ENCODE data around the gene EOLA2.
"Not testable (repeated sequence)": the region's sequence is repeated elsewhere in the genome, so short reads cannot be mapped to it uniquely, and the experiment has no call there.

EOLA2 gene

DNA sequence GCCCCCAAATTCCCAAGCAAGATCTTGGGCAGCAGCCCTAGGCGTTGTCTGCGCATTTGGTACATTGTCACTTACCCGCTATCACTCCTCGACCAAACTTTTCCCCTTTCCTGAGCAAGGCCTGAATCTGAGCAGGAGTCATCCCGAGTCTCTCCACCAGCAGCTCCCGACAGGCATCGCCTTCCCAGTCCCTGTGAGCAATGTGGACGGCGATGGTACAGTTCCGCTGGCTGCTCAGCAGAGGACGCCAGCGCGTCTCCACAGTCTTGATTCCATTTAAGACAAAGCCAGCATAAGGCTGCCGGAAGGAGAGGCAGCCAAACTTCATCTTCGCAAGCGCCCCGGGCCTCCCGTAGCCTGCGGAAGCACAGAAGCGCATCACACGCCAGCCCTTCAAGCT, 4.7 kb downstream of the EOLA2 start:
- WGBS: 90% methylated on average over 7 of the region's 21 CpGs
- not testable (repeated sequence) for H2BK5ac ChIP-seq (ENCODE audit: low read depth, low read length, poor library complexity, severe bottlenecking); H3K79me1 ChIP-seq (replicated peaks; ENCODE audit: low read length, poor library complexity, severe bottlenecking); H2BK15ac ChIP-seq (ENCODE audit: low read depth, poor library complexity, severe bottlenecking); H3K4ac ChIP-seq (ENCODE audit: low read depth in 1 of 2, low read length in 2 of 2); H2AK5ac ChIP-seq (ENCODE audit: low read length, severe bottlenecking); H3K9ac ChIP-seq (ENCODE audit: low read length); H3K27me3 ChIP-seq (ENCODE audit: control insufficient read depth in 1 of 2, insufficient read depth in 1 of 2, low read length in 2 of 2); H3K4me2 ChIP-seq (ENCODE audit: low read length, poor library complexity, severe bottlenecking); H3K4me3 ChIP-seq (ENCODE audit: insufficient read depth in 1 of 2, low read depth in 1 of 2, low read length in 2 of 2); H3K27ac ChIP-seq (ENCODE audit: low read length, poor library complexity, severe bottlenecking); H3K18ac ChIP-seq (ENCODE audit: low read depth in 1 of 2, low read length in 2 of 2); H2BK12ac ChIP-seq (ENCODE audit: low read length in 2 of 2); H4K8ac ChIP-seq (ENCODE audit: low read length); H3K23ac ChIP-seq (ENCODE audit: low read length in 2 of 2); DNase-seq; H3K4me1 ChIP-seq (ENCODE audit: control insufficient read depth, insufficient read depth, low read depth, low read length); H3K14ac ChIP-seq (ENCODE audit: low read length in 2 of 2); H2BK120ac ChIP-seq (ENCODE audit: low read depth, low read length); H4K91ac ChIP-seq (ENCODE audit: low read length); H2AFZ ChIP-seq (ENCODE audit: low read depth, low read length); H3K9me3 ChIP-seq (ENCODE audit: control insufficient read depth, low read length)
- peaks cover 0 to 14% of the 10 kb centered on the region in 2 experiments for H3K36me3 ChIP-seq (ENCODE audit: control insufficient read depth in 1 of 2, insufficient read depth in 2 of 2, low read depth in 1 of 2, low read length in 2 of 2)

DNA sequence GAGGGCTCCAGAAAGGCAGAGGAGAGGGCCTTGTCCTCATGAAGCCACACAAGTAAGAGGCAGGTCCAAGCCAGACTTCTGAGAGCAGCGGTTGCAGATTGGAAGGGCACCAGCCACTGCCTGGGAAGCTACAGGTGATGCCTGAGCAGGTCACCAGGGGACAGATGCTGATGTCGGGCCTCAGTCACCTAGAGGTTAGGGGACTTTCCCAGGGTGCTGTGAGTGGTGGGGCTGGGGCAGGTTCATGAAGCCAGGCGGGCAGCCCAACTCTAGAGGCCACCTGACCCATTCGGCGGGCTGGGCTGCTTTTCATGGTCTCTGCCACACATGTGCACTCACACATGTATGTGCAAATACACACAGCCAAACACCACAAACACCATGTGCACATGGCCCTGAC, 5.3 kb downstream of the EOLA2 start:
- H2BK120ac ChIP-seq (ENCODE audit: low read depth, low read length); H3K4ac ChIP-seq (ENCODE audit: low read depth in 1 of 2, low read length in 2 of 2); H3K4me1 ChIP-seq (ENCODE audit: control insufficient read depth, insufficient read depth, low read depth, low read length); H2BK12ac ChIP-seq (ENCODE audit: low read length in 2 of 2); H2AK5ac ChIP-seq (ENCODE audit: low read length, severe bottlenecking); H3K27ac ChIP-seq (ENCODE audit: low read length, poor library complexity, severe bottlenecking); H3K9me3 ChIP-seq (ENCODE audit: control insufficient read depth, low read length); H3K27me3 ChIP-seq (ENCODE audit: control insufficient read depth in 1 of 2, insufficient read depth in 1 of 2, low read length in 2 of 2); H3K14ac ChIP-seq (ENCODE audit: low read length in 2 of 2); H4K8ac ChIP-seq (ENCODE audit: low read length); H3K23ac ChIP-seq (ENCODE audit: low read length in 2 of 2); H3K9ac ChIP-seq (ENCODE audit: low read length); H4K91ac ChIP-seq (ENCODE audit: low read length); H3K18ac ChIP-seq (ENCODE audit: low read depth in 1 of 2, low read length in 2 of 2); H3K4me3 ChIP-seq (ENCODE audit: insufficient read depth in 1 of 2, low read depth in 1 of 2, low read length in 2 of 2); H3K4me2 ChIP-seq (ENCODE audit: low read length, poor library complexity, severe bottlenecking); H3K79me1 ChIP-seq (replicated peaks; ENCODE audit: low read length, poor library complexity, severe bottlenecking); H2BK5ac ChIP-seq (ENCODE audit: low read depth, low read length, poor library complexity, severe bottlenecking); H2AFZ ChIP-seq (ENCODE audit: low read depth, low read length); H2BK15ac ChIP-seq (ENCODE audit: low read depth, poor library complexity, severe bottlenecking); DNase-seq: not testable (repeated sequence)
- no CpG with 5 or more reads among the region's 5 CpGs for WGBS
- H3K36me3 ChIP-seq (ENCODE audit: control insufficient read depth in 1 of 2, insufficient read depth in 2 of 2, low read depth in 1 of 2, low read length in 2 of 2): peaks cover 0 to 14% of the 10 kb centered on the region in 2 experiments

DNA sequence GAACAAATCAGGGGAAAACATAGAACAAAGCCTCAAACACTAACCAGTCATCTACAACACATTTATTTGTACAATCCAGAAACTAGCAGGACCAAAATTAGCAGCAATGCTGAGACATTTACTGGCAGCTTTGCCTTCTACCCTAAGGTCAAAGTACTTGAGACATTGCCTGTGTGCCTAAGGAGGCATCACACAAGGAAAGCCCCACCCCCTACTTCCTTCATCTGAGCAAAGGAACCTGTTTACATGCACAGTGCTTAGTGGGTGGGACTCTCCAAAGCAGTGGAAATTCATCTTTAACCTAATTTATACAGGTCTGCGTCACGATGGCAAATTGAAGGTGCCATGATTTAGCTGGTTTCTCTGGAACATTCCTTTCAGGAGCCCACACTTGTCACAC, 6.1 kb downstream of the EOLA2 start:
- not testable (repeated sequence) for H3K27me3 ChIP-seq (ENCODE audit: control insufficient read depth in 1 of 2, insufficient read depth in 1 of 2, low read length in 2 of 2); H3K18ac ChIP-seq (ENCODE audit: low read depth in 1 of 2, low read length in 2 of 2); H2BK120ac ChIP-seq (ENCODE audit: low read depth, low read length); H3K23ac ChIP-seq (ENCODE audit: low read length in 2 of 2); DNase-seq; H3K9me3 ChIP-seq (ENCODE audit: control insufficient read depth, low read length); H3K4ac ChIP-seq (ENCODE audit: low read depth in 1 of 2, low read length in 2 of 2); H4K8ac ChIP-seq (ENCODE audit: low read length); H3K4me1 ChIP-seq (ENCODE audit: control insufficient read depth, insufficient read depth, low read depth, low read length); H2BK15ac ChIP-seq (ENCODE audit: low read depth, poor library complexity, severe bottlenecking); H3K79me1 ChIP-seq (replicated peaks; ENCODE audit: low read length, poor library complexity, severe bottlenecking); H3K27ac ChIP-seq (ENCODE audit: low read length, poor library complexity, severe bottlenecking); H3K14ac ChIP-seq (ENCODE audit: low read length in 2 of 2); H2AK5ac ChIP-seq (ENCODE audit: low read length, severe bottlenecking); H3K4me2 ChIP-seq (ENCODE audit: low read length, poor library complexity, severe bottlenecking); H4K91ac ChIP-seq (ENCODE audit: low read length); H3K9ac ChIP-seq (ENCODE audit: low read length); H3K4me3 ChIP-seq (ENCODE audit: insufficient read depth in 1 of 2, low read depth in 1 of 2, low read length in 2 of 2); H2BK12ac ChIP-seq (ENCODE audit: low read length in 2 of 2); H2BK5ac ChIP-seq (ENCODE audit: low read depth, low read length, poor library complexity, severe bottlenecking); H2AFZ ChIP-seq (ENCODE audit: low read depth, low read length)
- no CpG with 5 or more reads among the region's 2 CpGs for whole genome bisulfite sequencing
- peaks cover 0 to 14% of the 10 kb centered on the region in 2 experiments for H3K36me3 ChIP-seq (ENCODE audit: control insufficient read depth in 1 of 2, insufficient read depth in 2 of 2, low read depth in 1 of 2, low read length in 2 of 2)

DNA sequence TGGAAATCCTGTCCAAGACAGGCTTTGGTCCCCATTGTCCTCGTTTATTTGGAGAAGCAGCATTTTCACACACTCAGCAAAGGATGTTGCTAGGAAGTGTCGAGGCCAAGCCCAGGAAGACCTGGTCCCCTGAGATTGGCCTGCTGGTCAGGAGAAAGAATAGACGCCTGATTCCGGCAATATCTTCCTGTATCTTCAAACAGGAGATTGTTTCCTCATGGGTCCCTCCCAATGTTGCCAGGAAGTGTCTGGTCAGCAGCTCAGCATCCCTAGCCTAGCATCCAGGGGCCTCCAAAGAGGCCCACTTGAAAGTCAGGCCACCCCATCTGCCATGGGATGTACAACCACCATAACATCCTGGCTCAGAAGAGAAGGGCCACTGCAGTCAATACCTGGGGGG, 6.9 kb downstream of the EOLA2 start:
- not testable (repeated sequence) for H2AK5ac ChIP-seq (ENCODE audit: low read length, severe bottlenecking); H3K23ac ChIP-seq (ENCODE audit: low read length in 2 of 2); H2AFZ ChIP-seq (ENCODE audit: low read depth, low read length); H3K27me3 ChIP-seq (ENCODE audit: control insufficient read depth in 1 of 2, insufficient read depth in 1 of 2, low read length in 2 of 2); H3K9ac ChIP-seq (ENCODE audit: low read length); H3K18ac ChIP-seq (ENCODE audit: low read depth in 1 of 2, low read length in 2 of 2); H2BK12ac ChIP-seq (ENCODE audit: low read length in 2 of 2); H3K79me1 ChIP-seq (replicated peaks; ENCODE audit: low read length, poor library complexity, severe bottlenecking); DNase-seq; H4K91ac ChIP-seq (ENCODE audit: low read length); H3K9me3 ChIP-seq (ENCODE audit: control insufficient read depth, low read length); H3K4me3 ChIP-seq (ENCODE audit: insufficient read depth in 1 of 2, low read depth in 1 of 2, low read length in 2 of 2); H2BK15ac ChIP-seq (ENCODE audit: low read depth, poor library complexity, severe bottlenecking); H3K4me1 ChIP-seq (ENCODE audit: control insufficient read depth, insufficient read depth, low read depth, low read length); H3K4ac ChIP-seq (ENCODE audit: low read depth in 1 of 2, low read length in 2 of 2); H3K4me2 ChIP-seq (ENCODE audit: low read length, poor library complexity, severe bottlenecking); H2BK5ac ChIP-seq (ENCODE audit: low read depth, low read length, poor library complexity, severe bottlenecking); H3K14ac ChIP-seq (ENCODE audit: low read length in 2 of 2); H4K8ac ChIP-seq (ENCODE audit: low read length); H3K27ac ChIP-seq (ENCODE audit: low read length, poor library complexity, severe bottlenecking); H2BK120ac ChIP-seq (ENCODE audit: low read depth, low read length)
- no CpG with 5 or more reads among the region's 4 CpGs for WGBS
- H3K36me3 ChIP-seq (ENCODE audit: control insufficient read depth in 1 of 2, insufficient read depth in 2 of 2, low read depth in 1 of 2, low read length in 2 of 2): peaks cover 0 to 14% of the 10 kb centered on the region in 2 experiments
